Skeletal muscle tissue (tissue), 4 donors: ENCODE measurements around the gene NEU2. TPM values are rescaled to one million over a fixed set of nuclear protein-coding genes. Genes with fewer than 3 reads are reported as not detected.
"Not testable (repeated sequence)": the region's sequence is repeated elsewhere in the genome, so short reads cannot be mapped to it uniquely, and the experiment has no call there.

Experiments
- H3K27ac ChIP-seq: one replicate; pipeline ENCODE4 v1.7.0; 2013; ENCODE audit warnings: mild to moderate bottlenecking, low read depth, low read length, inconsistent platforms
- H3K27me3 ChIP-seq, 3 donors: one replicate each; pipeline ENCODE4 v1.7.0; 2013; ENCODE audit warnings: low read length in 3 of 3; ENCODE audit not compliant: control insufficient read depth in 3 of 3, insufficient read depth in 3 of 3
- H3K36me3 ChIP-seq, 3 donors: one replicate each; pipeline ENCODE4 v1.7.0; 2013; ENCODE audit warnings: low read length in 3 of 3; ENCODE audit not compliant: control insufficient read depth in 3 of 3, insufficient read depth in 3 of 3
- H3K4me1 ChIP-seq, 3 donors: one replicate each; pipeline ENCODE4 v1.7.0; 2013; ENCODE audit warnings: low read length in 3 of 3, mild to moderate bottlenecking in 3 of 3; ENCODE audit not compliant: control insufficient read depth in 3 of 3, insufficient read depth in 3 of 3
- H3K4me3 ChIP-seq, 3 donors: one replicate each; pipeline ENCODE4 v1.7.0; 2013; ENCODE audit warnings: low read length in 3 of 3
- H3K9ac ChIP-seq, 3 donors: one replicate each; pipeline ENCODE4 v1.7.0; 2013; ENCODE audit warnings: low read length in 3 of 3, mild to moderate bottlenecking in 3 of 3, moderate library complexity in 2 of 3, low read depth in 1 of 3
- H3K9me3 ChIP-seq, 3 donors: one replicate each; pipeline ENCODE4 v1.7.0; 2013; ENCODE audit warnings: low read length in 3 of 3; ENCODE audit not compliant: control insufficient read depth in 3 of 3
- total RNA-seq: library from RNA; depleted of rRNA; stranded (reverse); fragments of >200 nt; gene quantifications from one replicate; pipeline ENCODE4 v1.2.3, GENCODE V29; 2014
- donor health status: Osteomylitis.

Gene NEU2
- total RNA-seq, 1 donor from 2014 or later: not detected

DNA sequence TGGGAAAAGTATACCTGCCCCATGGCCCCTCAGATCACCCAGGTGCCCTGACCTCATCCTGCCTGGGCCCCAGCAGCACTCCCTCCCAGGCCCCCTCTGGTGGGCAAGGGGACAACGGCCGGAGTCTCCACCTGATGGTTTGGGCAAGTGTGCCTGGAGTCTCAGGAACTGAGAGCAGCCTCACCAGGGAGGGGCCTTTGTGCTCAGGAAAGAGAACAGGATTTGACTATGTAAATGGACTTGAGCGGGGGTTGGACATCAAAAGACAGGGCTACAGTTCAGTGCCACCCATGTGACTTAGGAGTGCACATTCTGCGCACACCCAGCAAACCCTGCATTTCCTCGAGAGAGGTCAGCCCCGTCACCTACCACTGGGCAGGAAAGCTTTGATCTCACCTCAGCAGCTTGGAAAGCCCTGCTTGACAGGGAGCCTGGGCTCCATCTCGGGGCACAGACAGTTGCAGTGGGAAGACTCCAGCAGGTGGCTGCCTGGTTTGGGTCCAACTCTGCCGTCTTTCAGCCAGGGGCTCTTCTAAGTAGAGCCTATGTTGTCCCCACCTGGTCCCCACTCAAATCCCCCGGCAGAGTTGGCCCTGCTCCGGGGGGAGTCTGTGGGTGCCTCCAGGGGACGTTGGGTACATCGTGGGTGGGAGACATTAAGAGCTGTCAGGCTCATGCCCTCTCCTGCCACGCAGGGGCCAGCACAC, 30.9 kb downstream of the NEU2 start:
- H3K4me1 ChIP-seq: peaks cover 24 to 36% (median 34%) of the 10 kb centered on the region in 3 donors
- H3K4me3 ChIP-seq: no peak overlapping the region
- no peaks in the 10 kb centered on the region for H3K27me3 ChIP-seq
- H3K36me3 ChIP-seq: no peaks in the 10 kb centered on the region
- H3K9me3 ChIP-seq: no peaks in the 10 kb centered on the region
- H3K27ac ChIP-seq: no peak overlapping the region
- no peak overlapping the region for H3K9ac ChIP-seq

DNA sequence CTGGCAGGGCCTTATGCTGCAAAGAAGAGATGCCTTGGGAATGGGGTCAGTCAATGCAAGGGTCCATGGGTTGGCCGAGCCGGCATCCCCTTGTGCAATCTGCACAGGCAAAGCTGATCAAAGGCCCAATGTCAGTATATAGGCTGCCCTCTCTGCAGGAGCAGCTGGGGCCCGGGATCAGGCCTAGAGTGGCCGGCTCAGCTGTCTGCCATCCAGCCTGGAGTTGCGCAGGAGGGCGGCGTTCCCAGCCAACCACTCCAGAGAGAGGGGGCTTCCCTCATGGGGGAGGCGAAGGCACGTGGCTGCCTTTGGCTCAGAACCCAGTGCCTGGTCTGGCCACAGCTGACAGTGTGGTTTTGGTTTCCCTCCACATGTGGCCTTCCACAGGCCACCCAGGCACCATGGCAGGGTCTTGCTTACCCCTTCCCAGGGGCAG, 31.5 kb downstream of the NEU2 start:
- H3K4me1 ChIP-seq: peaks cover 24 to 36% (median 32%) of the 10 kb centered on the region in 3 donors
- no peak overlapping the region for H3K27ac ChIP-seq
- no peak overlapping the region for H3K4me3 ChIP-seq

DNA sequence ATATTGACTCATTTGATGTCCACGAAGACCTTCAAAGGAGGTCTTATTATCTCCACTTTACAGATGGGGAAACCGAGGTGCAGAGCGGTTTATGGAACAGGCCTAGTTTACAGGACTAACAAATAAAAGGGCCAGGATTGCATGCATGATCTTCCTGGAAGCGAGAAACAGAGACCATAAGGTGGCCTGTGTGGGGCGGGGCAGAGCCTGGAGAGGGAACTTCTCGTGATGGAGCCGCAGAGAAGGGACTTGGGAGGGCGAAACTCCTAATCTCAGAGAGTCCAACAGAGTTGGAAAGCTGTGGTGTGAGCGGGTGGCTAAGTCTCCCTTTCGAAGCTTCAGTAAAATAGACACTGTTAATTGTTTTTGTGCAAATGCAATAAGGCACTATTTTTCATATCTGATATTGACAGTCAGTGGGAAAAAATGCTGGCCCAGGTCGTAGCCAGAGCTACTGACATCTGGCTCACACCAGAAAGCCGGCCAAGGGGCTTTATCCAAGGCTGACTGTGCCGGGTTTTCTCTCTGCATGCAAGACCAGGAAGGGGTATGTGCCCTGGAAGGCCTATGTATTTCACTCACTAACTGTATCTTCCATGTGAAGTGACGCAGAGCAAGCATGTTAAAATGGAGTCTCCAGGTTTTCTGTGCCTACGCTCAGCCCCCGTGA, 32.2 kb downstream of the NEU2 start:
- no peak overlapping the region for H3K9ac ChIP-seq
- H3K36me3 ChIP-seq: no peaks in the 10 kb centered on the region
- peaks cover 20 to 31% (median 25%) of the 10 kb centered on the region in 3 donors for H3K4me1 ChIP-seq
- no peak overlapping the region for H3K27ac ChIP-seq
- H3K4me3 ChIP-seq: no peak overlapping the region
- no peaks in the 10 kb centered on the region for H3K27me3 ChIP-seq
- H3K9me3 ChIP-seq: no peaks in the 10 kb centered on the region

More for the DNA sequence above, 31.5 kb downstream of the NEU2 start:
- Histone ChIP-seq H3K36me3 (no peaks in the 10 kb centered on the region), H3K27me3 (no peaks in the 10 kb centered on the region), H3K9ac (no peak overlapping the region), H3K9me3 (no peaks in the 10 kb centered on the region)

DNA sequence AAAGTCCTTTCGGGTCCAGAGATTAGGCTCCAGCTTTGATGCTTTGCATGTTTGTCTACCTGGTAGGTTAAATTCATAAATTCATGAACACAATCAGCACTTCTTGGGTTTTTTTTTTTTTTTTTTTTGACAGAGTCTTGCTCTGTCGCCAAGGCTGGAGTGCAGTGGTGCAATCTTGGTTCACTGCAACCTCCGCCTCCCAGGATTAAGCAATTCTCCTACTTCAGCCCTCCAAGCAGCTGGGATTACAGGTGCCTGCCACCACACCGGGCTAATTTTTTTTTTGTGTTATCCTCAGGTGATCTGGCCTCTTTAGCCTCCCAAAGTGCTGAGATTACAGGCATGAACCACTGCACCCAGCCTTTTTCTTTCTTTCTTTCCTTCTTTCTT, 32.7 kb downstream of the NEU2 start:
- not testable (repeated sequence) for H3K27me3 ChIP-seq, H3K4me3 ChIP-seq, H3K9ac ChIP-seq, H3K9me3 ChIP-seq, H3K36me3 ChIP-seq, H3K27ac ChIP-seq
- peaks cover 16 to 29% (median 23%) of the 10 kb centered on the region in 3 donors for H3K4me1 ChIP-seq

DNA sequence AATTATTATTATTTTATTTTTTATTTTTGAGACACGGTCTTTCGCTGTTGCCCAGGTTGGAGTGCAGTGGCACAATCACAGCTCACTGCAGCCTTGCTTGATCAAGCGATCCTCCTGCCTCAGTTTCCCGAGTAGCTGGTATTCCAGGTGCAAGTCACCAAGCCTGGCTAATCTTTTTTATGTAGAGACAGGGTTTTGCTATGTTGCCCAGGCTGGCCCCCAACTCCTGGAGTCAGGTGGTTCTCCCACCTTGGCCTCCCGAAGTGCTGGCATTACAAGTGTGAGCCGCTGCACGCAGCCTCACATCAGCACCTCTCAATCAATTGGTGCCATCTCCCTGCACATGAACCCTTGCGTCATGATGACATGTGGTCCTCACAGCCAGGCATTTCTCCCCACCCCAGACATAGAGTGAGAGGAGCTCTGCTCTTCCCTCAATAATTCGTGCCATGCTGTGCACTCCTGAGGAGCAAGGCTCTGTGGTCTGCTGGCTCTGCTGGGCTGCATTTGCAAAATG, 33.5 kb downstream of the NEU2 start:
- Histone ChIP-seq H3K27ac (no peak overlapping the region), H3K27me3 (no peaks in the 10 kb centered on the region), H3K4me3 (no peak overlapping the region), H3K9me3 (no peaks in the 10 kb centered on the region), H3K36me3 (no peaks in the 10 kb centered on the region), H3K4me1 (peaks cover 16 to 22% (median 22%) of the 10 kb centered on the region in 3 donors), H3K9ac (no peak overlapping the region)

DNA sequence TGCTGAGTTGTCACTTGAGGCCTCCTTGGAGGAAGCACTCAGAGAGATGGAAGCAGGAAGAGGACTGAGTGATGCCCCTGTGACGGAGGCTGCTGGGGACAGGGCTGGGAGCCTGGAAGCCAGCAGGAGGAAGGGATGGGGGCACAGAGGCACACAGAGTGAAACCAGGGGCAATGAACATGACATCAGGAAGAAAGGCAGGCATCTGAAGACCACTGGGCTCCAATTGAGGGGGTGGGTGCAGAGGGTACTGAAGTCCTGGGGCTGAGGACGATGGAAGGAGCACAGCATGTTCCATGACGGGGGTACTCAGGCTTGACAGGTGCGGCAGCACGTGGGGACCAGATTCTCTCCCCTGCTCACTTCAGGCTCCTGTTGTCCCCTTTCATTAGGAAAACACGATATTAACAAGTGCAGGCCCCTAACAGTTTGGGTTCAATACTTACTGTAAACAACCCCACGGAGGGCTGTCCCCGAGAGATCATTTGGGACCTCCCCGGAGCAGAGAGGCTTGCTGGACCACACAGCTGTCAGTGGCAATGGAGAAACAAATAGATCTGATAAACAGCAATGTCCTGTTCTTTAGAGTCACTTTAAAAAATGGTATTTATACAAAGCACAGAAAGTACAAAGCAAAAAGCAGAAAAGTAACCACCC, 36.4 kb downstream of the NEU2 start:
- H3K27ac ChIP-seq: no peak overlapping the region
- H3K9me3 ChIP-seq: peaks cover 0 to 4% (median 0%) of the 10 kb centered on the region in 3 donors
- H3K9ac ChIP-seq: no peak overlapping the region
- no peaks in the 10 kb centered on the region for H3K27me3 ChIP-seq
- H3K36me3 ChIP-seq: no peaks in the 10 kb centered on the region
- H3K4me1 ChIP-seq: peaks cover 0 to 2% (median 0%) of the 10 kb centered on the region in 3 donors
- no peak overlapping the region for H3K4me3 ChIP-seq

DNA sequence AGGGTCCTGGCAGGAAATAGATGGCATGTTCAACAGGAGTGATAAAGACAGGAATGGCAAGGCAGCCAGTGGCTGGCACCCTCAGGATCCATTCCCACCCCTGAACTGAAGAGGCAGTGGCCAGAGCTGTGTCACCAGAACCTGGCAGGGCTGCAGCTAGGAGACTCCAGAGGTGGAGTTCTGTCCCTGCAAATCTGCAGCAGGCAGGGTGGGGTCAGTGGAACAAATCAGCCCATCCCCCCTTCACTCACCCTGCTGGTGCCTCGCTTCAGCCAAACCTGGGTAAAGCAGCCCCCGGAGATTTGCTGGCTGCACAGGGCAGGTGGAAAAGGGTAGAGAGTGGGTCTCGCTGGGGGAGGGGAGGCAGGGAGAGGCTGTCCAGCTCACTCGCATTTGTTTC, 40.4 kb downstream of the NEU2 start:
- Histone ChIP-seq H3K4me3 (no peak overlapping the region), H3K36me3 (no peaks in the 10 kb centered on the region), H3K9ac (no peak overlapping the region), H3K27ac (no peak overlapping the region), H3K27me3 (no peaks in the 10 kb centered on the region), H3K9me3 (peaks cover 0 to 4% (median 0%) of the 10 kb centered on the region in 3 donors), H3K4me1 (peaks cover 0 to 5% (median 0%) of the 10 kb centered on the region in 3 donors)

DNA sequence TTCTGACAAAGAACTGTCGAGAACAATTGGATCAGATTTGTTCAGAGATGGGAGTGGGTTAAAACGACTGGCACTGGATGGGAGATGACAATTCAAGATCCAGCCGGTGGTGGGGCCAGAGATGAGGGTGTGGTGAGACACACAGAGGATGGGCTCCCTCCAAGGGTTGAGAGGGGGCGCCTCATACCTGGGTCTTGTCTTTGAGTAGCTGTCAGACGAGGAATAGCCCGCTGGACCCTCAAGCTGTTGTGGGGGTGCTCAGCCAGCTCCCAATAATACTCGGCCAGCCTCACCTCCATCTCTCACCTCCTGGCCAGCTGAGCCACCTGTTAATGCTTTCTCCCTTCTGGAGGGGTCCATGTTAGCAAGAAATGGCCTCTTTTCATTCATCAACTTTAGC, 41.6 kb downstream of the NEU2 start:
- H3K27ac ChIP-seq: no peak overlapping the region
- H3K4me1 ChIP-seq: peaks cover 0 to 7% (median 0%) of the 10 kb centered on the region in 3 donors
- no peaks in the 10 kb centered on the region for H3K27me3 ChIP-seq
- no peak overlapping the region for H3K9ac ChIP-seq
- no peak overlapping the region for H3K4me3 ChIP-seq
- no peaks in the 10 kb centered on the region for H3K36me3 ChIP-seq
- H3K9me3 ChIP-seq: peaks cover 0 to 4% (median 0%) of the 10 kb centered on the region in 3 donors

DNA sequence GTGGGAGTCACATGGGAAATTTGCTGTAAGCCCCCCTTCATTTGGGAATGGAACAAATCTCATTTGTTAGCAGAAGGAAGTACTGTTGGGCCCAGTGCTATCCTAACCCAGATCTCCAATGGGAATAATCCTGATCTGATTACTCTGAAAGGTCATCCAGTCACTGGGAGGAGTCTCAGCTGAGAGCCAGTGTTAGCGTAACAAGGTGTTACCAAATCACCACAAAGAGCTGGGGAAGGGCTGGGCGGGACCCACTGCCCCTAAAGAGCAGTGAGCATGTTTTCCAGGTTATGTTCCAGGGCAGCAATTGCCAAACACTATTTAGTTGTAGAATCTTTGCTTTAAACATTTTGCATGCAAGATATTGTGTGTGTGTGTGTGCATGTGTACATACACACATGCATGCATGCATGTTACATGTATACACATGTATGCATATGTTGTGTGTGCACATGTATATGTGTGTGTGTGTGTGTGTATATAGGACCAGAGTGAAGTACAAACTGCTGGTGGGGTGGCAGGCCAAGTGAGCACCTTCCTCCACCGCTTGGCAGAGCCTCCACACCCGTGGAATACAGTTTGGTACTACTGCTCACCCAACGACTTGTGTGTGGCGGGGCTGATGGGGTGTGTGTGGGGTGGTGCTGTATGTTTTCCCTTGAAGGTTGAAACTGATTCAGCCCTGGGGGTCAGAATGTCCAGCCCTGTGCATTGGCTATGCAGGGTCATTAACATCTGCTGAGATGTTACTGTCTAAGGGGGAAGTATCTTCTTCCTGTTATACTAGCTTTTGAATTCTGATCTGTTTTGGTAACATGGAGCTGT, 42.9 kb downstream of the NEU2 start:
- Histone ChIP-seq H3K4me1 (peaks cover 0 to 10% (median 0%) of the 10 kb centered on the region in 3 donors), H3K27ac (peak overlapping the region; percentile 52), H3K4me3 (no peak overlapping the region), H3K9me3 (peaks cover 0 to 4% (median 0%) of the 10 kb centered on the region in 3 donors), H3K27me3 (no peaks in the 10 kb centered on the region), H3K9ac (no peak overlapping the region), H3K36me3 (no peaks in the 10 kb centered on the region)
